ENCODE results near the gene ZSCAN10. TPM values are rescaled to one million over a fixed set of nuclear protein-coding genes. Genes with fewer than 3 reads are reported as not detected.

ZSCAN10 gene
- under 1 TPM; 0.11 to 0.30 TPM for total RNA-seq

GRCh38 chr16:3098459-3099394 lies at the start of gene ZSCAN10:
Gene ZSCAN10 (minus strand): TSS chr16:3099294. CDS start chr16:3092937, 6,357 bp downstream.
- peak within 1 kb of the TSS; percentile 68 for H3K4me3 Mint-ChIP-seq
- POLR2A ChIA-PET = interaction anchor here (0.6 to 1.2 kb wide), 3 partner anchors 33 to 76 kb away, joined by 3 to 10 read pairs (median 3); partner anchors contain the start of gene IL32
- H3K4me1 Mint-ChIP-seq = peaks cover 53% of the 10 kb centered on the region
- DNase-seq (no peak), ATAC-seq (no peak)
- intact Hi-C loops (cut with DNase I, micrococcal nuclease) = loop anchor here in 1 of 2 experiments (5.0 kb wide), 1 partner anchor 69 kb away; no protein-coding TSS in a partner anchor
- H3K36me3 Mint-ChIP-seq (ENCODE audit: low read depth) = no peaks in the 10 kb centered on the region
- peak within 1 kb of the TSS; percentile 84 for H3K27ac Mint-ChIP-seq
- CTCF ChIA-PET = interaction anchor here (0.8 to 9.4 kb wide), 14 partner anchors 10 to 86 kb away, joined by 3 to 125 read pairs (median 6); partner anchors contain the start of genes CLDN9 and ZNF213
- H3K27me3 Mint-ChIP-seq = no peaks in the 10 kb centered on the region
- no peaks in the 10 kb centered on the region for H3K9me3 Mint-ChIP-seq (ENCODE audit: low read depth)

DNA sequence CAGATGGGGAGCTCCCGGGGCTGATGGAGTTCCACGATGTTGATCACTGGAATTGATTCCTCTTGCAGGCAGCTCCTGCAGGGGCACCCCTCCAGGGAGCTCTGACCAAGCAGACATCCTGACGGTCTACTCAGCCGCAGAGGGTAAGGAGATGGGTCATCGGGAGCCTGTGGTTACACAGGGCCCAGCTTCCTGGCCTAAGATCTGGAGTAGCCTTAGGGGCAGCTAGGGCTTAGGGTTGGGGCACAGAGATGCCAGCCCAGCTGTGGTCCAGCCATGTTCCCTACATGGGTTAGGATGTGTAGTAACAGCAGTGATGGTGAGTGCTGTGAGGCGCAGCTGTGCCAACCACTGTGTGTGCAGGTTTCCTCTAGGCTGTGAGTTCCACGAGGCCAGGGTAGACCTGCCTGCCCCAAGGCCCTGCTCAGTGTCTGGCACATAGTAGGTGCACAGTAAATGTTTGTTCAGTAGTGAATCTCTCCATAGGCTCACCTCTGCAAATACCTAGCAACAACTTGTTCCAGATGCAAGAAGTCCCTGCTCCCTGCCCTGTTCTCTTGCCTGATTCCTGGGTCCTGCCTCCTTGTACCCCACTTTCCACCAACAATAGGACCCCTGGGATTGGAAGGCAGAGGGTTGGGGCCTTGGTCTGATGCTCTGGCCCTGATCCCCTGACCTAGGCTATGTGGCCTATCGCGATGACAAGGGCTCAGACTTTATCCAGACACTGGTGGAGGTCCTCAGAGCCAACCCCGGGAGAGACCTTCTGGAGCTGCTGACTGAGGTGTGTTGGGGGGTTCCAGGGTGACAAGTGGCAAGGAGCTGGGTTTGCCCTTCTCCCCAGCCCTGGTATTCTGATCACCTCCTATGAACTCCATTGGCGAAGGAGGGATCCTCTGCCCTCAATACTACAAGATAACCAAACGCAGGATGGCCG lies 49.4 kb upstream of the ZSCAN10 start:
- no peak overlapping the region for H3K27ac Mint-ChIP-seq
- ATAC-seq = no peak

DNA sequence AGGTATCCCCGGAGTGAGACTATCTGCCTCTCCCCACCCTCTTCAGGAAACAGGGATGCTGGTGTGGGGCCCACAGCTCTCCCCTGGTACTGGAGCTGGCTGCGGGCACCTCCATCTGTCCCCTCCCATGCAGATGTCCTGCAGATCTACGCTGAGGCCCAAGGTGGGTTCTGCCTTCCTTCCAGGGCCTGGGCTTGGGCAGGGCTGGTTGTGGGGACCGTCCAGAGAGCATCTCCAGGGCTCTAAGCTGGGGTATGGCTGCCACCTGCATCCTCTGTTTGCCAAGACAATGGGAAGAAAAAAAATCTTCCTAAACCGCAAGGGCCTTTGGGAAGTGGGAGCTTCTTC lies 48.6 kb upstream of the ZSCAN10 start:
- POLR2A ChIA-PET = interaction anchor here (0.6 to 0.8 kb wide), 3 partner anchors 20 to 70 kb away, joined by 3 to 13 read pairs (median 3); no protein-coding TSS in a partner anchor
- DNase-seq = no peak
- Mint-ChIP-seq H3K4me1 (peaks cover 20% of the 10 kb centered on the region), H3K36me3 (ENCODE audit: low read depth) (peaks cover 3% of the 10 kb centered on the region), H3K27ac (no peak overlapping the region), H3K27me3 (peaks cover 2% of the 10 kb centered on the region), H3K4me3 (no peak overlapping the region), H3K9me3 (ENCODE audit: low read depth) (no peaks in the 10 kb centered on the region)
- intact Hi-C loops (cut with DNase I, micrococcal nuclease) = no loop called here
- CTCF ChIA-PET = interaction anchor here (0.6 to 2.9 kb wide), 8 partner anchors 13 to 766 kb away, joined by 3 to 21 read pairs (median 4); partner anchors contain the start of genes OR1F1 and ZNF213
- no peak for ATAC-seq

More for the DNA sequence above, 49.4 kb upstream of the ZSCAN10 start:
- ChIA-PET CTCF (interaction anchor here (0.6 to 2.9 kb wide), 13 partner anchors 13 to 116 kb away, joined by 3 to 27 read pairs (median 3); partner anchors contain the start of genes OR1F1, ZNF213 and ZSCAN10), POLR2A (interaction anchor here (0.5 to 2.8 kb wide), 5 partner anchors 12 to 44 kb away, joined by 3 to 16 read pairs (median 4); partner anchors contain the start of gene ZNF213)
- H3K4me1 Mint-ChIP-seq = peaks cover 22% of the 10 kb centered on the region
- no peak for DNase-seq
- H3K9me3 Mint-ChIP-seq (ENCODE audit: low read depth) = no peaks in the 10 kb centered on the region
- peaks cover 2% of the 10 kb centered on the region for H3K27me3 Mint-ChIP-seq
- peaks cover 3% of the 10 kb centered on the region for H3K36me3 Mint-ChIP-seq (ENCODE audit: low read depth)
- peak overlapping the region; percentile 79 for H3K4me3 Mint-ChIP-seq
- intact Hi-C loops (cut with DNase I, micrococcal nuclease) = no loop called here

GRCh38 chr16:3147046-3147756 lies 48.1 kb upstream of the ZSCAN10 start:
- peaks cover 14% of the 10 kb centered on the region for H3K4me1 Mint-ChIP-seq
- intact Hi-C loops (cut with DNase I, micrococcal nuclease) = no loop called here
- H3K27ac Mint-ChIP-seq = no peak overlapping the region
- no peak overlapping the region for H3K4me3 Mint-ChIP-seq
- ATAC-seq = no peak
- CTCF ChIA-PET = interaction anchor here (0.6 to 2.9 kb wide), 5 partner anchors 12 to 766 kb away, joined by 4 to 21 read pairs (median 9); partner anchors contain the start of gene ZNF213
- peaks cover 5% of the 10 kb centered on the region for H3K36me3 Mint-ChIP-seq (ENCODE audit: low read depth)
- H3K9me3 Mint-ChIP-seq (ENCODE audit: low read depth) = no peaks in the 10 kb centered on the region
- DNase-seq = no peak
- no peaks in the 10 kb centered on the region for H3K27me3 Mint-ChIP-seq
- POLR2A ChIA-PET = interaction anchor here (0.6 to 0.8 kb wide), 3 partner anchors 19 to 70 kb away, joined by 3 to 13 read pairs (median 3); no protein-coding TSS in a partner anchor

DNA sequence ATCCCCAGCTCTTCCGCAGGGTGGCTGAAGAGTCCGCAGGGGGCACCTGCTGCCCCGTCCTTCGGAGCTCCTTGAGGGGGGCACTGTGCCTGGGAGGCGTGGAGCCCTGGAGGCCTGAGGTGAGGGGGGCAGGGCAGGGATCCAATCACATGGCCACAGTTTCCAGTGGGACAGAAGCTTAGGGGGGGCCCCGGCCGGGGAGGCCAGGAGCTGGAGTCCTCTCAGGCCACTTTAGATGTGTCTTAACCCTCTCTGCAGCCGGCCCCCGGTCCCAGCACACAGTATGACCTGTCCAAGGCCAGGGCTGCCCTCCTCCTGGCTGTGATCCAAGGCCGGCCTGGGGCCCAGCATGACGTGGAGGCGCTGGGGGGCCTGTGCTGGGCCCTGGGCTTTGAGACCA lies 46.6 kb upstream of the ZSCAN10 start:
- CTCF ChIA-PET = interaction anchor here (0.8 kb wide), 1 partner anchor 16 kb away, joined by 6 read pairs; no protein-coding TSS in a partner anchor
- H3K27me3 Mint-ChIP-seq = no peaks in the 10 kb centered on the region
- DNase-seq (no peak), ATAC-seq (no peak)
- H3K27ac Mint-ChIP-seq = no peak overlapping the region
- H3K4me1 Mint-ChIP-seq = peaks cover 6% of the 10 kb centered on the region
- peaks cover 8% of the 10 kb centered on the region for H3K36me3 Mint-ChIP-seq (ENCODE audit: low read depth)
- H3K9me3 Mint-ChIP-seq (ENCODE audit: low read depth) = no peaks in the 10 kb centered on the region
- intact Hi-C loops (cut with DNase I, micrococcal nuclease) = no loop called here
- H3K4me3 Mint-ChIP-seq = no peak overlapping the region
- POLR2A ChIA-PET = no interaction called here

DNA sequence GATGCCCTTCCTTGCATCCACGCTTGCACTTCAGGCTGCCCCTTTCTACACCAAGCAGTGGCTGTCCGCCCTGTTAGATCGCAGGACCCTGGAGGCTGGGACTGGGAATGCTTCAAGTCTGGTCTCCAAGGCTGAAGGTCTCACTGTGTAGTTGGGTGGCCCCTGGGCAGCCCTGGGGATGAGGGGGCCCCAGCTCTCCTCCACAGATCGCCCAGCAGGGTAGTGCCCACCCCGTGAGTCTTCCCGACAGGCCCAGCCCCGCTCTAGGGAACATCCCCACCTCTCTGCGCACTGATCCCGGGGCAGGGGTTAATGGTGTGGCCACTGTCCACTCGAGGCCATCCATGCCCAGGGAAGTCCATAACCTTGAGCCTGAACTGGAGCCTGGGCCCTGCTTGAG lies 46.1 kb upstream of the ZSCAN10 start:
- Mint-ChIP-seq H3K9me3 (ENCODE audit: low read depth) (no peaks in the 10 kb centered on the region), H3K4me1 (peaks cover 4% of the 10 kb centered on the region), H3K27me3 (no peaks in the 10 kb centered on the region), H3K4me3 (no peak overlapping the region), H3K27ac (no peak overlapping the region), H3K36me3 (ENCODE audit: low read depth) (peaks cover 8% of the 10 kb centered on the region)
- ChIA-PET POLR2A (no interaction called here), CTCF (no interaction called here)
- DNase-seq (no peak), ATAC-seq (no peak)
- intact Hi-C loops (cut with DNase I, micrococcal nuclease) = no loop called here

GRCh38 chr16:3144321-3144983 lies 45.4 kb upstream of the ZSCAN10 start:
- ChIA-PET POLR2A (no interaction called here), CTCF (interaction anchor here (0.6 to 2.4 kb wide), 4 partner anchors 10 to 55 kb away, joined by 3 to 9 read pairs (median 5); partner anchors contain the start of gene ZNF213)
- H3K27ac Mint-ChIP-seq = no peak overlapping the region
- peaks cover 4% of the 10 kb centered on the region for H3K4me1 Mint-ChIP-seq
- intact Hi-C loops (cut with DNase I, micrococcal nuclease) = no loop called here
- DNase-seq (no peak), ATAC-seq (no peak)
- no peaks in the 10 kb centered on the region for H3K27me3 Mint-ChIP-seq
- no peak overlapping the region for H3K4me3 Mint-ChIP-seq
- peaks cover 8% of the 10 kb centered on the region for H3K36me3 Mint-ChIP-seq (ENCODE audit: low read depth)
- no peaks in the 10 kb centered on the region for H3K9me3 Mint-ChIP-seq (ENCODE audit: low read depth)

DNA sequence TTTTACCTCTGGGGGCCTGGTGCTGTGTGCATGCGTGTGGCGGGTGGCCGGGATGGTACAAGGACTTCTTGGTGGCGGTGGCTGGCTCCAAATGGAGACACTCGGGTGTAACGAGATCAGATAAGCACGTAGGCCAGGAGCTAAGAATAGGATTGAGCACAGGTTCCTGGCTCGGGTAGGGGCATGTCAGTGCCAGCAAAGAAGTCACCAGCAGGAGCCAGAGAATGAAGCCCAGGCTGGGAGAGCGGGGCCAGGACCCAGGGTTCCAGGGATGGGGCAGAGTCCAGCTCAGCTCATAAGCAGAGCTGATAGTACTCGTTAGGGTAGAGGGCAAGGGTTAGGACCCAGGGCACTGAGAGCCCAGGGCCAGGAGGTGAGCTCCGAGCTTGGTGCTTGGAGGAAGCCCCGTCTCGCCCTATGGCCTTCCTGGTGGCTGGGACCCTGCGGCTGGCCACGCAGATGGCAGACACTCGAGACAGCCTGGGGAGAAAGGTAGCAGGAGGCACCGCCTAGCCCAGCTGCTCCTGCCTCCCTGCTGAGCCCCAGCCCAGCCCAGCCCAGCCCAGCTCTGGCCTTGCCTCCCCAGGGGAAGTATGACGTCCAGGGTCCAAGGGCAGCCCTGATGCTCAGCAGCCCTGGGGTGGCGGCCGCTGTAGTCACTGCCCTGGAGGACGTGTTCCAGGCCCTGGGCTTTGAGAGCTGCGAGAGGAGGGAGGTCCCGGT lies 44.7 kb upstream of the ZSCAN10 start:
- H3K27me3 Mint-ChIP-seq = no peaks in the 10 kb centered on the region
- peaks cover 8% of the 10 kb centered on the region for H3K36me3 Mint-ChIP-seq (ENCODE audit: low read depth)
- ATAC-seq (no peak), DNase-seq (no peak)
- no peak overlapping the region for H3K4me3 Mint-ChIP-seq
- H3K9me3 Mint-ChIP-seq (ENCODE audit: low read depth) = no peaks in the 10 kb centered on the region
- CTCF ChIA-PET = interaction anchor here (0.6 to 2.4 kb wide), 4 partner anchors 9 to 115 kb away, joined by 3 to 9 read pairs (median 4); partner anchors contain the start of gene ZNF213
- no peak overlapping the region for H3K27ac Mint-ChIP-seq
- H3K4me1 Mint-ChIP-seq = no peaks in the 10 kb centered on the region
- intact Hi-C loops (cut with DNase I, micrococcal nuclease) = no loop called here
- POLR2A ChIA-PET = no interaction called here

DNA sequence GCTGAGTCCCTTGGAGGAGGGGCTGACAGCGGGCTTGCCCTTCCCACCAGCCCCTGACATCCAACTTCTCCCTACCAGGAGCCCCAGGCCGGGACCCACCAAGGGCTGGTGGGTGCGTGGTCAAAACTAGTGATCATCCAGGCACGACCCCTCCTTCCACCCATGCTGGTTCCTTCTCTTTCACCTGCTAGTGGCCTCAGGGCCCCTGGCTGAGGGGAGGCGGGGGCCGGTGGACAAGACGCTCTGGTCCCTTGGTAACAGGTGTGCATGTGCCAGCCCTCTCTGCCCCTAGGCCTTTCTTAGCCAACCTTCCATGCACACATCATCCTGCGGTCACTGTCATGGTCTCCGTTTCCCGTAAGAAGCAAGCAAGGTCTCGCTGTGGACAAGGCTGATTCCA lies 44.1 kb upstream of the ZSCAN10 start:
- H3K4me1 Mint-ChIP-seq = no peaks in the 10 kb centered on the region
- CTCF ChIA-PET = interaction anchor here (1.0 to 2.4 kb wide), 3 partner anchors 9 to 114 kb away, joined by 3 to 9 read pairs (median 5); partner anchors contain the start of gene ZNF213
- DNase-seq = no peak
- no peak overlapping the region for H3K27ac Mint-ChIP-seq
- H3K36me3 Mint-ChIP-seq (ENCODE audit: low read depth) = peaks cover 8% of the 10 kb centered on the region
- POLR2A ChIA-PET = no interaction called here
- intact Hi-C loops (cut with DNase I, micrococcal nuclease) = no loop called here
- no peak overlapping the region for H3K4me3 Mint-ChIP-seq
- no peaks in the 10 kb centered on the region for H3K27me3 Mint-ChIP-seq
- H3K9me3 Mint-ChIP-seq (ENCODE audit: low read depth) = no peaks in the 10 kb centered on the region
- ATAC-seq = no peak
